BLaER1 treated with 17β-estradiol and CSF1 and Interleukin-3, amounts not matched to agents 10 nM and 100 nM (cell line): ENCODE data around the gene CYTH3.
A peak's percentile ranks its signal among the peaks of the same experiment; 100 is the strongest.

Source experiments
- H3K27ac ChIP-seq, 11 experiments: shearing (Covaris generic); formaldehyde crosslinking; 2 replicates each; pipeline ENCODE4 v1.8.1; 2022
- H3K27me3 ChIP-seq, 11 experiments: shearing (Covaris generic); formaldehyde crosslinking; 2 replicates each; pipeline ENCODE4 v1.8.1; 2022
- H3K36me3 ChIP-seq, 11 experiments: shearing (Covaris generic); formaldehyde crosslinking; 2 replicates each; pipeline ENCODE4 v1.8.1; 2022
- H3K4me1 ChIP-seq, 10 experiments: shearing (Covaris generic); formaldehyde crosslinking; 2 replicates each; pipeline ENCODE4 v1.8.1; 2022
- H3K4me2 ChIP-seq, 11 experiments: shearing (Covaris generic); formaldehyde crosslinking; 2 replicates each; pipeline ENCODE4 v1.8.1; 2022
- H3K4me3 ChIP-seq, 10 experiments: shearing (Covaris generic); formaldehyde crosslinking; 2 replicates each; pipeline ENCODE4 v1.8.1; 2022
- H3K9ac ChIP-seq, 11 experiments: shearing (Covaris generic); formaldehyde crosslinking; 2 replicates each; pipeline ENCODE4 v1.8.1; 2022
- H3K9me3 ChIP-seq, 11 experiments: shearing (Covaris generic); formaldehyde crosslinking; replicated peaks in 1 of 11; 2 replicates each; pipeline ENCODE4 v1.8.1; 2022
- H4K20me1 ChIP-seq, 11 experiments: shearing (Covaris generic); formaldehyde crosslinking; 2 replicates each; pipeline ENCODE4 v1.8.1; 2022
- Cebpa-rat ChIP-seq, 11 experiments: shearing (Covaris generic); IDR thresholded peaks; 2 replicates each; pipeline ENCODE4 v1.8.1; 2022

Gene CYTH3

DNA sequence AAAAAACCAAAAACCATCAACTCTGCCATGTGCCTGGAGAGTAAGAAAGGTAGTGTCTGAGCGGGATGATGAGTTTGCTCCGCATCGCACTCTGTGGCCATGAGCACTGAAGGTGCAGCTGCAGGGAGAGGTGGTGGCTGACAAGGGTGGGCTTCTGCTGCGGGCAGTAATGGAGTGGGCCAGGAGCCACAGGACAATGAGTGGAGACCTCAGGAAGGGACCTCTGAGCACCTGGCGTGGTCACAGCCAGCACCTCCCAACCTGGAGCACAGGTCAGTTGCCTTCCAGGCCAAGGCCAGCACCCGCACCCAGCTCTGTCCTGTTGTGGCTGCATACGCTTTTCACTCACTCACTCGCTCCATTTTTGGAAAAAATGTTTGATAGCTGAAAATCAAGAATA lies 125.8 kb downstream of the CYTH3 start:
- peaks cover 0 to 13% (median 0%) of the 10 kb centered on the region in 11 experiments; a peak in 2 of 22 replicates for H4K20me1 ChIP-seq
- no peak overlapping the region for H3K4me3 ChIP-seq
- peaks cover 12 to 26% (median 15%) of the 10 kb centered on the region in 10 experiments for H3K4me1 ChIP-seq
- no peak for TF ChIP-seq Cebpa-rat (IDR thresholded peaks at IDR 0.05)
- peaks cover 83 to 100% (median 96%) of the 10 kb centered on the region in 11 experiments for H3K36me3 ChIP-seq
- H3K27ac ChIP-seq, result no peak overlapping the region
- no peaks in the 10 kb centered on the region for H3K9me3 ChIP-seq
- no peak overlapping the region for H3K9ac ChIP-seq
- H3K27me3 ChIP-seq, result no peaks in the 10 kb centered on the region
- H3K4me2 ChIP-seq, result no peak overlapping the region

DNA sequence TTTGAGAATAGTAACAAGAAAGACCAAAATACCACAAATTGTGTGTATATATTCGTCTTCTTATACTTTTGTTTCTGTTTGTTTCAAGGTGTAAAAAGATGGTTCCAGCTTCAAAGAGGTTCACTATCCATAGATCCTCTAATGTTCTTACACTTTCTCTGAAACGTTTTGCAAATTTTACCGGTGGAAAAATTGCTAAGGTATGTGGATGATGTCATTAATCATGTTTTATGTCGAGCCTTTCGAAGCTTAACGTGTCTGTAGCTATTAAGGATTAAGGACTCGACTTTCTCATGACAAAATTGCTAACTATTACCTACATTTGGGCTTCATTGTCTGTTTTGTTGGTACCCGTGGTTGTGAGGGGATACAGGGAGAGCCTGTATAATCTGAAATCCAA lies 128.4 kb downstream of the CYTH3 start:
- TF ChIP-seq Cebpa-rat (IDR thresholded peaks at IDR 0.05), result no peak
- Histone ChIP-seq H3K27ac (peak overlapping the region in 5 of 11 experiments; percentile 6 to 38 (median 26); a peak in 4 of 22 replicates), H3K4me3 (no peak overlapping the region), H3K4me2 (peak overlapping the region in 6 of 11 experiments; percentile 36 to 66 (median 54); a peak in 13 of 22 replicates), H3K27me3 (no peaks in the 10 kb centered on the region), H3K4me1 (peaks cover 13 to 48% (median 26%) of the 10 kb centered on the region in 10 experiments), H3K9me3 (no peaks in the 10 kb centered on the region), H3K9ac (peak overlapping the region in 2 of 11 experiments; percentile 20 to 34; a peak in 1 of 22 replicates), H3K36me3 (peaks cover 57 to 100% (median 93%) of the 10 kb centered on the region in 11 experiments), H4K20me1 (peaks cover 0 to 15% (median 0%) of the 10 kb centered on the region in 11 experiments; a peak in 4 of 22 replicates)

DNA sequence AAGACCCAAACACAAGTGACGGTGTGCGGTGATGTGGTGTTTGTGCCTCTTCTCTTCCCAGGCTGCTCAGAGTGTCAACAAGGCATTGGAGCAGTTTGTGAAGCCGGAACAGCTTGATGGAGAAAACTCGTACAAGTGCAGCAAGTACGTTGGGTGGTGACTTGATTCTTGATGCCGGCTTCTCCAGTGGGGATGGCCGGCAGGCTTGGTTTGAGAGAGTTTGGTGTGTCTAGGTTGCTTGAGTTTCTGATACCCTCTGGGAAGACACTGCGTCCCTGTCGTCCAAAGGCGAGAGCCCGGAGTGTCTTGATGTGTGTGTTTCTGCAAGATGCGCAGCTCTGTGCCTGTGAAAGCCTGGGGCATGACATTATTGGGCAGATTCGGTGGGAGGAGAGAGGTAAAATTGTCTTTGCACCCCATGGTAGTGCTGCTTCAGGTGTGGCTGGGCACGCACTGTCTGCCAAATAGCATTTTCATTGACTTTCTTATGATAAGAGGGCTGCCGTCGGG lies 129.5 kb downstream of the CYTH3 start:
- peak overlapping the region in 10 of 11 experiments; percentile 31 to 66 (median 44); a peak in 15 of 22 replicates for H3K4me2 ChIP-seq
- peaks cover 13 to 59% (median 33%) of the 10 kb centered on the region in 10 experiments for H3K4me1 ChIP-seq
- peak overlapping the region in 5 of 11 experiments; percentile 6 to 43 (median 37); a peak in 5 of 22 replicates for H3K27ac ChIP-seq
- H3K4me3 ChIP-seq, result no peak overlapping the region
- peaks cover 0 to 22% (median 0%) of the 10 kb centered on the region in 11 experiments; a peak in 5 of 22 replicates for H4K20me1 ChIP-seq
- H3K36me3 ChIP-seq, result peaks cover 46 to 100% (median 93%) of the 10 kb centered on the region in 11 experiments
- H3K9me3 ChIP-seq, result no peaks in the 10 kb centered on the region
- H3K27me3 ChIP-seq, result no peaks in the 10 kb centered on the region
- no peak for TF ChIP-seq Cebpa-rat (IDR thresholded peaks at IDR 0.05)
- H3K9ac ChIP-seq, result 0 out of 22 replicates have a peak overlapping the region, but pooled peaks of 2 of the 11 experiments have one; percentile 4 to 34

DNA sequence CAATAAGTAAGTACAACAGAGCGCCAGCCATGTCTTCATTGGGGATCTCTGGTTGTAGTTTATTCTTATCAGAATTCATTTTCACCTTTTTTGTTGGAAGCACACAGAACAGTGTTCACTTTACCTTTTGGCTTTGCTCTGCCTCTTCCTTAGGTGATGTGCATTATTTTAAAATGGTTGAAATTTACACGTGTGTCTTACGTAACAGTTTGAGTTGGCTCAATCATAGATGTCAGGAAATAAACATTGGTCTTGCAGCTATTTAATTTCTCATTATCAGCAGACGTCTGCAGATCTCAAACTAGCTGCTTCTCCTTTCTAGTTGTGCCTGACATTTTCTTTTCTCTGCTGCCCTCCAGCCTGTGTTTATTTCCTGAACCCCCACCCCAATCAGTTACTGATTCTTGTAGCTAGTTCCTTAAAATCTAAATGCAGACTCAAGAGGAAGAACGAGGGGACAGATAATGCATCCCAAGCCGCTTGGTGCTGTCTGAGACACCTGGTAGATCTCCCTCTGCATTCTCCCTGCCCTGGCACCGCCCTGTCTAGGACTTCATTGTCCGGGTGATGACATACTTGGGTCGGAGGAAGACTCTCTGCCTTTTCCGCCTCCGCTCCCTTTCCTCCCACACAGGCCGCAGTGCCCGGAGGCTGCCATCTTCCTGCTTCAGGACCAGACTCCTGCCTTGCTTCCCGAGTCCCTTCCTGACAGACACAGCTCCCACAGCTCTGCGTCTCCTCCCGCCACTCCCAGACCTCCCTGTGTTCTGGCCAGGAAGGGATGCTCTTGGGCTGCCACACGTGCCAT lies 133.0 kb downstream of the CYTH3 start:
- Histone ChIP-seq H3K4me2 (peak overlapping the region in 6 of 11 experiments; percentile 16 to 83 (median 76); a peak in 10 of 22 replicates), H3K9me3 (no peaks in the 10 kb centered on the region), H3K36me3 (peaks cover 20 to 100% (median 92%) of the 10 kb centered on the region in 11 experiments), H3K4me3 (no peak overlapping the region), H3K9ac (peak overlapping the region in 4 of 11 experiments; percentile 18 to 57 (median 52); a peak in 5 of 22 replicates), H3K27me3 (no peaks in the 10 kb centered on the region), H3K27ac (peak overlapping the region in 7 of 11 experiments; percentile 29 to 77 (median 57); a peak in 13 of 22 replicates), H4K20me1 (peaks cover 0 to 37% (median 3%) of the 10 kb centered on the region in 11 experiments; a peak in 10 of 22 replicates), H3K4me1 (peaks cover 13 to 60% (median 33%) of the 10 kb centered on the region in 10 experiments)
- no peak; a peak in 1 of 22 replicates for TF ChIP-seq Cebpa-rat (IDR thresholded peaks at IDR 0.05)

DNA sequence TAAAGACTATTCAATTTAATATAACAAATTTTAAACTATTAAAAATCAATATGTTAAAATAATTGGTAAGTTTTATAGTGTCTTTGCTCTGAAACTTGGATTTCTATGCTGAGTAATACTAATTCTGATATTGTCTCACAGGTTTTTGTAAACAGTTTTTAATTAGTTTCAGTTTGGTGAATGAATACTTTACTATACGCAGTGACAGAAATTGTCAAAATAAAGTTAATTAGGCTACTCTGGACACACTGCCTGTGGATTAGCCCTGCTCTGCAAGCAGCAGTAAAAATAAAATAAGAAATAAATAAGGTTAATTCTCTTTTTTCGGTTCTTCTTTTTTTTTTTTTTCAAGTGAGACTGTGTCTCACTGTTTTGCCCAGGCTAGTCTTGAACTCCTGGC lies 135.9 kb downstream of the CYTH3 start:
- Histone ChIP-seq H3K4me1 (peaks cover 0 to 38% (median 18%) of the 10 kb centered on the region in 10 experiments; a peak in 14 of 20 replicates), H3K9me3 (peaks cover 0 to 13% (median 4%) of the 10 kb centered on the region in 11 experiments; a peak in 6 of 22 replicates), H3K4me2 (no peak overlapping the region), H3K9ac (no peak overlapping the region), H3K27me3 (no peaks in the 10 kb centered on the region), H3K36me3 (peaks cover 34 to 100% (median 94%) of the 10 kb centered on the region in 11 experiments), H3K4me3 (no peak overlapping the region), H4K20me1 (peaks cover 0 to 61% (median 1%) of the 10 kb centered on the region in 11 experiments; a peak in 13 of 22 replicates), H3K27ac (no peak overlapping the region)
- no peak for TF ChIP-seq Cebpa-rat (IDR thresholded peaks at IDR 0.05)

DNA sequence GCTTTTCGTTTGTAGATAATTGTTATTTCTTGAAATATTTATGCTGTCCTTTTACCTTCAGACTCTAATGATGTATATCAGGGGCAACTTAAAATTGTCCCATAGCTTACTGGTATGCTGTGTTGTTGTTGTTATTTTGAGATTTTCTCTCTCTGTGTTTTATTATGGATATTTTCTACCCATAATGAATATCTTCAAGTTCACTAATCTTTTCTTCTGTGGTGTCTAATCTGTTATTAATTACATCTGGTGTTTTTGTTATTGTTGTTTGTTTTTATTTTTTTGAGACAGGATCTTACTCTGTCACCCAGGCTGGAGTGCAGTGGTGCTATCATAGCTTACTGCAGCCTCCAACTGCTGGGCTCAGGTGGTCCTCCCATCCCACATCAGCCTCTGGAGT lies 139.2 kb downstream of the CYTH3 start:
- TF ChIP-seq Cebpa-rat (IDR thresholded peaks at IDR 0.05), result no peak
- peaks cover 63 to 100% (median 97%) of the 10 kb centered on the region in 11 experiments for H3K36me3 ChIP-seq

DNA sequence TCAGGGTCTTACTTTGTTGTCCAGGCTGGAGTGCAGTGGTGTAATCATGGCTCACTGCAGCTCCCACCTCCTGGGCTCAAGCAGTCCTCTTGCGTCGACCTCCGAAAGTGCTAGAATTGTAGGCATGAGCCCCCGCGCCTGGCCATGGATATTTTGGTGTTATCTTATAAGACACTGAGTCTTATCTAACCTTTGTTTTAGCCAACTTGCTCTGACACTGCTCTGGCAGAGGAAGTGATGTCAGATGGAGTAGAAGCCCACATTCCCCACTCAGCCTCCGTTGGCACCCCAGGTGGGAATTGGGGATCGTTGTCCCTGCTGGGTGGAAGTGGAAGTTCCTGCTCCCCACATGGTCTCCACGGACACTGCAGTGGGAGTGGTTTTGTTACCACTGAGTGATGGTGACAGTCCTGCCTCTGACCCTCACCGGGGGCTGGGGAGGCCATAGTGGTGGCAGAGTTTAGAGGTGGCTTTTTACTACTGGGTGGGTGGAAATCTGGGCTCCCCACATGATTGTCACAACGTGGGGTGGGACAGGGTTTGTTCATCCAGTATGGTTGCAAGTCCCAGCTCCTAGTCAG lies 142.3 kb downstream of the CYTH3 start:
- Histone ChIP-seq H3K27ac (no peak overlapping the region), H3K4me1 (no peaks in the 10 kb centered on the region), H3K27me3 (no peaks in the 10 kb centered on the region), H3K4me2 (no peak overlapping the region), H4K20me1 (peaks cover 0 to 85% (median 16%) of the 10 kb centered on the region in 11 experiments; a peak in 15 of 22 replicates), H3K9ac (no peak overlapping the region), H3K4me3 (no peak overlapping the region), H3K9me3 (peaks cover 0 to 13% (median 4%) of the 10 kb centered on the region in 11 experiments; a peak in 6 of 22 replicates), H3K36me3 (peaks cover 74 to 100% (median 91%) of the 10 kb centered on the region in 11 experiments)
- no peak for TF ChIP-seq Cebpa-rat (IDR thresholded peaks at IDR 0.05)

More for the DNA sequence above, 139.2 kb downstream of the CYTH3 start:
- H3K27me3 ChIP-seq, result no peaks in the 10 kb centered on the region
- peaks cover 0 to 13% (median 4%) of the 10 kb centered on the region in 11 experiments; a peak in 6 of 22 replicates for H3K9me3 ChIP-seq
- no peak overlapping the region for H3K27ac ChIP-seq
- no peak overlapping the region for H3K4me3 ChIP-seq
- H3K4me1 ChIP-seq, result peaks cover 0 to 10% (median under 1%) of the 10 kb centered on the region in 10 experiments; a peak in 10 of 20 replicates
- H3K4me2 ChIP-seq, result no peak overlapping the region
- no peak overlapping the region for H3K9ac ChIP-seq
- H4K20me1 ChIP-seq, result peaks cover 0 to 67% (median 13%) of the 10 kb centered on the region in 11 experiments; a peak in 14 of 22 replicates

DNA sequence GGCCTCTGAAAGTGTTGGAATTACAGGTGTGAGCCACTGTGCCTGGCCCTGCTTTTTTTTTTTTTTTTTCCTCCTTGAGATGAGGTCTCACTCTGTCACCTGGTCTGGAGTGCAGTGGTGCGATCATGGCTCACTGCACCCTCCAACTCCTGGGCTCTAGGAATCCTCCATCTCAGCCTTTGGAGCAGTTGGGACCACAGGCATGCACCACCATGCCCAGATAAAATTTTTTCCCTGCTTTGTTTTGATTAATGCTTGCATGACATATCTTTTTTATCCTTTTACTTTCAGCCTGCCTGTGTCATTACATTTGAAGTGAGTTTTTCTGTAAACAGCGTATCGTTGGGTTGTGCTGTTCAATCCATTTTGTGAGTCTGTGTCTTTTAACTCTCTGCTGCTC lies 144.2 kb downstream of the CYTH3 start:
- Histone ChIP-seq H3K9ac (no peak overlapping the region), H3K27me3 (no peaks in the 10 kb centered on the region), H3K4me1 (no peaks in the 10 kb centered on the region), H3K27ac (no peak overlapping the region), H3K36me3 (peaks cover 76 to 100% (median 93%) of the 10 kb centered on the region in 11 experiments), H3K4me2 (no peak overlapping the region), H3K4me3 (no peak overlapping the region), H3K9me3 (peaks cover 4 to 20% (median 12%) of the 10 kb centered on the region in 11 experiments; a peak in 17 of 22 replicates), H4K20me1 (peaks cover 0 to 77% (median 16%) of the 10 kb centered on the region in 11 experiments; a peak in 13 of 22 replicates)
- TF ChIP-seq Cebpa-rat (IDR thresholded peaks at IDR 0.05), result no peak
